Astrocyte (in vitro differentiated cells and primary cell): ENCODE measurements around the gene IFNLR1.

ENCODE experiments used
- EZH2 ChIP-seq: IDR thresholded peaks from 2 replicates; pipeline ENCODE4 v1.6.1; 2012; ENCODE audit warnings: mild to moderate bottlenecking, low read length, inconsistent platforms; ENCODE audit not compliant: insufficient read depth
- TF ChIP-seq, protein P1 (sequence below): IDR thresholded peaks from 2 replicates; pipeline ENCODE4 v1.5.1; 2011; ENCODE audit warnings: low read depth, mild to moderate bottlenecking, inconsistent platforms, low read length, moderate library complexity; ENCODE audit not compliant: insufficient read depth

DNA sequence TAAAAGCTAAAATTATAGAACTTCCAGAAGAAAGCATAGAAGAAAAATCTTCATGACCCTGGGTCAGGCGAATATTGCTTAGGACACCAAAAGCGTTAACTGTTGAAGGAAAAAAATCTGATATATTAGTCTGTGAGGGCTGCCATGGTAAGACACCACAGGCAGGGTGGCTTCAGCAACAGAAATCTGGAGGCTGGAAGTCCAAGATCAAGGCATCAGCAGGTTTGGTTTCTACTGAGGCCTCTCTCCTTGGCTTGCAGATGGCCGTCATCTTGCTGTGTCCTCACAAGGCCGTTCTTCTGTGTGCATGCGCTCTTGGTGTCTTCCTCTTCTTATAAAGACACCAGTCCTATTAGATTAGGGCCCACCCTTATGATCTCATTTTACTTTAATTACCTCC is 14.5 kb downstream of the IFNLR1 start:
- TF ChIP-seq, protein P1, sequence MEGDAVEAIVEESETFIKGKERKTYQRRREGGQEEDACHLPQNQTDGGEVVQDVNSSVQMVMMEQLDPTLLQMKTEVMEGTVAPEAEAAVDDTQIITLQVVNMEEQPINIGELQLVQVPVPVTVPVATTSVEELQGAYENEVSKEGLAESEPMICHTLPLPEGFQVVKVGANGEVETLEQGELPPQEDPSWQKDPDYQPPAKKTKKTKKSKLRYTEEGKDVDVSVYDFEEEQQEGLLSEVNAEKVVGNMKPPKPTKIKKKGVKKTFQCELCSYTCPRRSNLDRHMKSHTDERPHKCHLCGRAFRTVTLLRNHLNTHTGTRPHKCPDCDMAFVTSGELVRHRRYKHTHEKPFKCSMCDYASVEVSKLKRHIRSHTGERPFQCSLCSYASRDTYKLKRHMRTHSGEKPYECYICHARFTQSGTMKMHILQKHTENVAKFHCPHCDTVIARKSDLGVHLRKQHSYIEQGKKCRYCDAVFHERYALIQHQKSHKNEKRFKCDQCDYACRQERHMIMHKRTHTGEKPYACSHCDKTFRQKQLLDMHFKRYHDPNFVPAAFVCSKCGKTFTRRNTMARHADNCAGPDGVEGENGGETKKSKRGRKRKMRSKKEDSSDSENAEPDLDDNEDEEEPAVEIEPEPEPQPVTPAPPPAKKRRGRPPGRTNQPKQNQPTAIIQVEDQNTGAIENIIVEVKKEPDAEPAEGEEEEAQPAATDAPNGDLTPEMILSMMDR = no peak
- TF ChIP-seq EZH2 = no peak
